ENCODE results near the gene DCUN1D3.

Gene DCUN1D3

DNA sequence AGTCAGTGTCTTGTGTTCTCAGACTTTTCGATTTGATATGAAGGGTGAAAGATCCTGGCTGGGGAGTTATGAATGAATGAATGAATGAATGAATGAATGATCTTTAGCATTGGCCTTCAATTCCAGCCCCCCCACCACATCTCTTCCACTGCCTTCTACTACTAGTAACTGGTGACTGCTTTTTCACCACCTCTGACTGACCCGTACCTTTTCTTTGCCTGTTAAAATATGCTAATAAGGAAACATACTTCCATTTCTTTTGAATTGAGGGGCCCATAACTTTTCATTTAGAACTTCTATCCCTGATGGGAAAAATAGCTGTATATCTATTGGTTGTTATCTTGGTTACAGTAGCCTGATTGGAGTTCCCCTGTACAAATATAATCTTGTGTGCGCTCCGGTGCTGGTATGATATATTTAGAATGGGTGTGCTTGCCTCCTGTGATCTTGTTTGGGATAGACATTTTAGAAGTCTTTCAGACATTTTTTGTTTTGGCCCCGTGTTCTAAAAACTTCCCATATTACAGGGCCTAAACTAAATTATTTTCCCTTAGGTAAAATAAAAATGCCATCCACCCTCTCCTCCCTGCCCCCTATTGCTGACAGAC is 3.8 kb upstream of the DCUN1D3 start:
- TF ChIP-seq GATA3 (IDR thresholded peaks at IDR 0.05; ENCODE audit: low read depth, low read length), result no peak
- no peak for TF ChIP-seq GATA2 (IDR thresholded peaks at IDR 0.05; ENCODE audit: low read depth, low read length)

GRCh38 chr16:20903116-20903898 is 3.1 kb upstream of the DCUN1D3 start:
- no peak for TF ChIP-seq GATA3 (IDR thresholded peaks at IDR 0.05; ENCODE audit: low read depth, low read length)
- TF ChIP-seq GATA2 (IDR thresholded peaks at IDR 0.05; ENCODE audit: low read depth, low read length), result no peak

- TF ChIP-seq GATA2 (IDR thresholded peaks at IDR 0.05; ENCODE audit: low read depth, low read length) (no peak), GATA3 (IDR thresholded peaks at IDR 0.05; ENCODE audit: low read depth, low read length) (no peak)
Observed at GRCh38 chr16:20902426-20902825, 2.3 kb upstream of the DCUN1D3 start.

DNA sequence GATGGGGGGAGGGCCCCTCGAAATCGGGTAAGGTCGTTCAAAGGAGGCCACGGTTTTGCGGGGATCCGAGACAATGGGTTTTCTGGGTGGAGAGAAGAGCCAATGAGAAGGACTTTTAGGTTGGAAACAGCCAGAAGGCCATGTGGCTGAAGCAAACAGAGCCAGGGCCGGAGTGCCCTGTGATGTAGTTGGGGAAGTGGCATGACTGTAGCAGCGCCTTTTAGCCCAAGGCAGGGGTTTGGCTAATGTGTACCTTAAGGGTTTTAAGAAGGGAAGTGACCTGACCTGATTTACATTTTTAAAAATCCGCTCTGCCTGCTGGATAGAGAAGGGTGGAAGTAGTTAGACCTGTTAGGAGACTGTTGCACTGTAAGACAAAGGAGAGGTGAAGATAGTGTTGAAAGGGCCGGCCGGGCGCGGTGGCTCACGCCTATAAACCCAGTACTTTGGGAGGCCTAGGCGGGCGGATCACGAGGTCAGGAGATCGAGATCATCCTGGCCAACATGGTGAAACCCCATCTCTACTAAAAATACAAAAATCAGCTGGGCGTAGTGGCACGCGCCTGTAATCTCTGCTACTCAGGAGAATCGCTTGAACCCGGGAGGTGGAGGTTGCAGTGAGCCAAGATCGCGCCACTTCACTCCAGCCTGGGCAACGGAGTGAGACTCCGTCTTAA is 1.4 kb upstream of the DCUN1D3 start:
- no peak for TF ChIP-seq GATA2 (IDR thresholded peaks at IDR 0.05; ENCODE audit: low read depth, low read length)
- no peak for TF ChIP-seq GATA3 (IDR thresholded peaks at IDR 0.05; ENCODE audit: low read depth, low read length)

GRCh38 chr16:20901068-20901435 is 894 bp upstream of the DCUN1D3 start:
- TF ChIP-seq GATA2 (IDR thresholded peaks at IDR 0.05; ENCODE audit: low read depth, low read length) (no peak), GATA3 (IDR thresholded peaks at IDR 0.05; ENCODE audit: low read depth, low read length) (no peak)

DNA sequence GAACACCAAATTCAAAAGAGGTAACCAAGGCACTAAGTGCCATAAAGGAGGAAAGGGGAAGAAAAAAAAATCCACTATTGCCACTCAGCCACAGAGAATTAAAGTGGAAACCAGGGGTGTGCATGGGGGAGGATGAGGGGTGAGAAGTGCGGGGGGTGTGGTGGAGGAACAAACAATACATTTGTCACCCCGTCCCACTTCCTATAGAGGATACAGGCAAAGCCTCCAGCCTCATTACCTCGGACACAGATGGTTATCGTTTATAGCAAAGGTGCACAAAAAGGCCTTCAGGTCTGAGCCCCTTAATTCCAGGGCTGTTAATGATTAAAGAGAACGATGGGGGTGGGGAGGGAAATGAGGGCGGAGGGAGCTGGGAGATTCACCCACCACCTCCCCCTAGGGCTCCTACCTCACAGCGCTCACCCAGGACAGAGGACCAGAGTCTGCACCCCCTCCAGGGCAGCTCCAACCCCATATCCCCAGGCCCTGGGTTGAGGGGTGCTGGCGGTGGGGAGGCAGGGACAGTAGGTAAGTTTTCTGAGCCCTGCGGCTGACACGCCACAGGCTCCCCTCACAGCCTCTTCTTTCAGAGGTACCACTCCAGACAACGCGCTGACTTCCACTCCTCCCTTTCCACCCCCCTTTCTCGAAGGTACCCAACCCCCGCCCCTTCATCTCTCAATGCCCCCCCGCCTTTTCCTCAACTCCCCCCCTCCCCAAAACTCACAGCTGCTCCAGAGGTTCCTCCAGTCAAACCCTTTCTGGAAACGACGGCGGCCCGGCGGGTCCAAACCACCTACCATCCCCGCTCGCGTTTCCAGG is 470 bp downstream of the DCUN1D3 start:
- TF ChIP-seq GATA3 (IDR thresholded peaks at IDR 0.05; ENCODE audit: low read depth, low read length) (no peak), GATA2 (IDR thresholded peaks at IDR 0.05; ENCODE audit: low read depth, low read length) (no peak; the same call in 1 of the 2 replicates)

DNA sequence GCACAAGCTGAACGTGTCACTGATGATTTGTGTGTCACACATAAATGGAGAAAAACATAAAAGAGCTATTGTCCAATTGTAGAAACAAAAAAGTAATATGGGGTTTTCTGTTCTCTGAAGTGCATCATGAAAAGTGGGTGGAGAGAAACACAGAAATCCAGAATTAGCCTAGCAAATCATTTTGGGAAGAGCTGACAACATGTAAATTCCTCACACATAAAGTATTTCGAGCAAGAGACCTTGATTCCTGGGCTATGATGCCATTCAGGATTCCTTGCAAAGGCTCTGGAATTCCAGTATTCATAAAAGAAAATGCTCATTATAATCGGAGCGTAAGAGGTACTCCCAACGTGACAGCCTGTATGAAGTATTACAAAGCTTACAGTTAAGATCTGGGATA is 1.1 kb downstream of the DCUN1D3 start:
- no peak for TF ChIP-seq GATA3 (IDR thresholded peaks at IDR 0.05; ENCODE audit: low read depth, low read length)
- TF ChIP-seq GATA2 (IDR thresholded peaks at IDR 0.05; ENCODE audit: low read depth, low read length), result no peak

GRCh38 chr16:20897922-20898321 is 2.2 kb downstream of the DCUN1D3 start:
- TF ChIP-seq GATA2 (IDR thresholded peaks at IDR 0.05; ENCODE audit: low read depth, low read length) (no peak), GATA3 (IDR thresholded peaks at IDR 0.05; ENCODE audit: low read depth, low read length) (no peak)

- TF ChIP-seq GATA2 (IDR thresholded peaks at IDR 0.05; ENCODE audit: low read depth, low read length) (no peak), GATA3 (IDR thresholded peaks at IDR 0.05; ENCODE audit: low read depth, low read length) (no peak)
Observed at GRCh38 chr16:20897253-20897897, 2.8 kb downstream of the DCUN1D3 start.

DNA sequence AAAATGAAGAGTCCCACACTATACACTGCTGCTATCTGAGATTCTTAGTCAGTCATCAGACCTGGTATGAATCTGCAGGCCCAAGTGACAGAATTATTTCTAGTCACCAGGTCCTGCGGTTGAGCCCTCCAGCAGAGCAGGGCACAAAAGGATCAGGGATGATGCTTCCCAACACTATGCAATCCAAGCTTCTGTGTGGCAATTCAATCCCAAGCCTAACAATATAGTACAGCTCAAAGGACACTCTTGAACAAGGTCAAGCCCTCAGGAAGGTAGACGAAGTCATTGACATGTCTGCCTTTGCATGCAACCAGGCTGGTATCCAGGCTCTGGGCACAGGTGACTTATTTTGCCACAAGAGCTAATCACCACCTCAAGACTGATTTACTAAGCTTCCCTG is 5.8 kb downstream of the DCUN1D3 start:
- TF ChIP-seq GATA2 (IDR thresholded peaks at IDR 0.05; ENCODE audit: low read depth, low read length), result no peak
- no peak for TF ChIP-seq GATA3 (IDR thresholded peaks at IDR 0.05; ENCODE audit: low read depth, low read length)

DNA sequence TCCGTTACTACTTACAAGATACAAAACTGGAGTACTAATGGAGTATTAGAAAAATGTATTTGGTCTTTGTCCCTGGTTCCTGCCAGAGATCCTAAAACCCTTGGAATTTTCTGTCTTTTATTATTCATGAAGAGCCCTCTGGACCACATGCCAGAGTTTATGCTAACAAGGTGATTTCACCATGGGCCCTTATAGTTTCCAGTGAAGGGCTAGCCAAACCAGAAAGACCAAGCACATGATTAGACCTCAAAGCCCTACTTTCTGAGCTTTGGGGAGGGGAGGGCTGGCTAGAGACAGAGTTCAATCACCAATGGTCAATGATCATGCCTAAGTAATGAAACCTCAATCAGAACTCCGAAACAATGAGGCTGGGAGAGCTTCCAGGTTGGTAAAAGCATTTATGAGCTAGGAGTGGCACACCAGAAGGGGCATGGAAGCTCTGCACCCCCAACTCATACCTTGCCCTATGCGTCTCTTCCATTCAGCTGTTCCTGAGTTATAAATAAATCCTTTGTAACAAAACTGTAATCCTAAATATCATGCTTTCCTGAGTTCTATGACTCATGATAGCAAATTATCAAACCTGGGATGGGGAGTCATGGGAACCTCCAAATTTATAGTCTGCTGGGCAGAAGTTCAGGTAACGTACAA is 10.4 kb downstream of the DCUN1D3 start:
- no peak for TF ChIP-seq GATA2 (IDR thresholded peaks at IDR 0.05; ENCODE audit: low read depth, low read length)
- TF ChIP-seq GATA3 (IDR thresholded peaks at IDR 0.05; ENCODE audit: low read depth, low read length), result no peak

- no peak for TF ChIP-seq GATA2 (IDR thresholded peaks at IDR 0.05; ENCODE audit: low read depth, low read length)
- TF ChIP-seq GATA3 (IDR thresholded peaks at IDR 0.05; ENCODE audit: low read depth, low read length), result no peak
Observed at GRCh38 chr16:20887207-20887606, 13.0 kb downstream of the DCUN1D3 start.

GRCh38 chr16:20886320-20886719 is 13.8 kb downstream of the DCUN1D3 start:
- TF ChIP-seq GATA3 (IDR thresholded peaks at IDR 0.05; ENCODE audit: low read depth, low read length), result no peak
- TF ChIP-seq GATA2 (IDR thresholded peaks at IDR 0.05; ENCODE audit: low read depth, low read length), result no peak

Measured in SH-SY5Y (cell line).